Panc1 (cell line): ENCODE data around the gene NECTIN1. TPM values are rescaled to one million over a fixed set of nuclear protein-coding genes. Genes with fewer than 3 reads are reported as not detected.

Experiments
- ATAC-seq: fragments of 200-7000 bp; cut with Tn5 transposase; 2 replicates; pipeline ENCODE4 v1.9.1; 2020; ENCODE audit warnings: mild to moderate bottlenecking, moderate library complexity
- BruUV-seq: library from RNA; stranded (reverse); fragments of 400-500 nt; replicated peaks from 2 replicates; lab custom pipeline; 2021; lab: Mats Ljungman, UMichigan
- CTCF ChIA-PET: fragments of 300-600 bp; sonication (Branson Sonifier 250); formaldehyde crosslinking; loops from one replicate; lab custom pipeline; 2022; ENCODE audit warnings: antibody characterized with exemption; lab: Charles Lee
- POLR2A ChIA-PET: fragments of 300-600 bp; sonication (Branson Sonifier 250); formaldehyde crosslinking; loops from one replicate; lab custom pipeline; 2022; ENCODE audit warnings: antibody characterized with exemption; lab: Charles Lee
- DNase-seq: peaks from one replicate; pipeline ENCODE4 v3.0.0-alpha.2; 2010; ENCODE audit warnings: low read depth, low spot score
- H3K27ac ChIP-seq: 2 replicates; pipeline ENCODE4 v1.5.1; 2011; ENCODE audit warnings: mild to moderate bottlenecking, low read length, inconsistent platforms
- H3K27me3 ChIP-seq: fragments of 200-500 bp; sonication (Bioruptor generic); 2 replicates; pipeline ENCODE4 v1.6.0; 2014; ENCODE audit warnings: low read length, inconsistent platforms; ENCODE audit not compliant: control insufficient read depth, insufficient read depth
- H3K36me3 ChIP-seq: fragments of 200-500 bp; sonication (Bioruptor generic); 2 replicates; pipeline ENCODE4 v1.5.1; 2014; ENCODE audit warnings: inconsistent platforms, mild to moderate bottlenecking, low read length, moderate library complexity; ENCODE audit not compliant: control insufficient read depth, insufficient read depth
- H3K4me1 ChIP-seq: 2 replicates; pipeline ENCODE4 v1.5.1; 2011; ENCODE audit warnings: inconsistent platforms, mild to moderate bottlenecking, low read length, moderate library complexity; ENCODE audit not compliant: control insufficient read depth, insufficient read depth
- H3K4me3 ChIP-seq, 2 experiments: 2 replicates each; pipeline ENCODE4 v1.5.1; 2011 to 2012; ENCODE audit warnings: low read depth in 2 of 2, low read length in 2 of 2, mild to moderate bottlenecking in 2 of 2, inconsistent platforms in 1 of 2, moderate library complexity in 1 of 2
- H3K9me3 ChIP-seq: fragments of 200-500 bp; sonication (Bioruptor generic); 2 replicates; pipeline ENCODE4 v1.5.1; 2014; ENCODE audit warnings: low read depth, mild to moderate bottlenecking, inconsistent platforms, low read length, moderate library complexity; ENCODE audit not compliant: control insufficient read depth, insufficient read depth
- POLR2AphosphoS5 ChIP-seq: IDR thresholded peaks from 2 replicates; pipeline ENCODE4 v1.6.1; 2012; ENCODE audit warnings: mild to moderate bottlenecking, low read depth, low read length, moderate library complexity
- SIN3A ChIP-seq: IDR thresholded peaks from 2 replicates; pipeline ENCODE4 v1.6.1; 2012; ENCODE audit warnings: low read depth, mild to moderate bottlenecking, low read length, moderate library complexity, borderline replicate concordance; ENCODE audit not compliant: insufficient read depth
- TCF7L2 ChIP-seq: IDR thresholded peaks from 2 replicates; pipeline ENCODE4 v1.6.1; 2011; ENCODE audit warnings: mild to moderate bottlenecking, low read depth, low read length, inconsistent platforms
- in situ Hi-C: cut with HindIII; loops from 2 replicates; pipeline ENCODE4 v1.10.0; 2016; ENCODE audit warnings: low sequenced_read_pairs, low pct_unique_long_range_greater_than_20kb
- intact Hi-C: fragments of 100-400 bp; cut with micrococcal nuclease; formaldehyde crosslinking; loops from one replicate; pipeline ENCODE4 v1.10.0; 2022; ENCODE audit not compliant: unreplicated experiment
- total RNA-seq: library from RNA; stranded (reverse); gene quantifications from one replicate; pipeline ENCODE4 v1.2.1, GENCODE V29; 2021; ENCODE audit not compliant: unreplicated experiment
- TF ChIP-seq, protein P1 (sequence below): fragments of 450-650 bp; IDR thresholded peaks from 2 replicates; pipeline ENCODE4 v1.5.1; 2017; ENCODE audit warnings: mild to moderate bottlenecking
- TF ChIP-seq, protein P2 (sequence below), 2 experiments: IDR thresholded peaks; 2 replicates each; pipeline ENCODE4 v1.6.1; 2011 to 2012; ENCODE audit warnings: low read depth in 2 of 2, control low read depth in 1 of 2, low read length in 1 of 2, mild to moderate bottlenecking in 1 of 2, moderate library complexity in 1 of 2; ENCODE audit not compliant: insufficient read depth in 1 of 2

NECTIN1 gene
- total RNA-seq, 1 experiment from 2014 or later: 14.6 TPM

DNA sequence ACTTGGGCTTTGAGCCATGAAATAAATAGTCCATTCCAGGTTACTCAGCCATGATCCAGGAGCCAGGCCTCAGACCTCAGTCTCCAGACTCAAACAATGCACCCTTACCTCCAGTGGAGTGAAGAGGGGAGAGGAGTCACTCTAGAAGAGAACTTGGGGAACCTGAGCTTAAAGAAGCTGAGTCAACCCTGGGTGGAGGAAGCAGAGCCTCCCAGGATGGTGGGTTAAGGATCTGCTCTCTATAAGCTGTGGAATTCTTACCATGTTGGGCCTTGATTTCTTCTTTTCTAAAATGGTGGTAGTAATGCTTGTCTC is 113.2 kb downstream of the NECTIN1 start:
- no peaks in the 10 kb centered on the region for H3K4me1 ChIP-seq
- ChIA-PET CTCF (no interaction called here), POLR2A (no interaction called here)
- no TSS peak for BruUV-seq
- intact Hi-C loops (no loop called here), in situ Hi-C loops (loop anchor here (5.0 kb wide), 1 partner anchor 44 kb away; no protein-coding TSS in a partner anchor)
- TF ChIP-seq POLR2AphosphoS5 (no peak), TCF7L2 (no peak), SIN3A (no peak)
- TF ChIP-seq, protein P1, sequence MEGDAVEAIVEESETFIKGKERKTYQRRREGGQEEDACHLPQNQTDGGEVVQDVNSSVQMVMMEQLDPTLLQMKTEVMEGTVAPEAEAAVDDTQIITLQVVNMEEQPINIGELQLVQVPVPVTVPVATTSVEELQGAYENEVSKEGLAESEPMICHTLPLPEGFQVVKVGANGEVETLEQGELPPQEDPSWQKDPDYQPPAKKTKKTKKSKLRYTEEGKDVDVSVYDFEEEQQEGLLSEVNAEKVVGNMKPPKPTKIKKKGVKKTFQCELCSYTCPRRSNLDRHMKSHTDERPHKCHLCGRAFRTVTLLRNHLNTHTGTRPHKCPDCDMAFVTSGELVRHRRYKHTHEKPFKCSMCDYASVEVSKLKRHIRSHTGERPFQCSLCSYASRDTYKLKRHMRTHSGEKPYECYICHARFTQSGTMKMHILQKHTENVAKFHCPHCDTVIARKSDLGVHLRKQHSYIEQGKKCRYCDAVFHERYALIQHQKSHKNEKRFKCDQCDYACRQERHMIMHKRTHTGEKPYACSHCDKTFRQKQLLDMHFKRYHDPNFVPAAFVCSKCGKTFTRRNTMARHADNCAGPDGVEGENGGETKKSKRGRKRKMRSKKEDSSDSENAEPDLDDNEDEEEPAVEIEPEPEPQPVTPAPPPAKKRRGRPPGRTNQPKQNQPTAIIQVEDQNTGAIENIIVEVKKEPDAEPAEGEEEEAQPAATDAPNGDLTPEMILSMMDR: no peak
- TF ChIP-seq, protein P2, sequence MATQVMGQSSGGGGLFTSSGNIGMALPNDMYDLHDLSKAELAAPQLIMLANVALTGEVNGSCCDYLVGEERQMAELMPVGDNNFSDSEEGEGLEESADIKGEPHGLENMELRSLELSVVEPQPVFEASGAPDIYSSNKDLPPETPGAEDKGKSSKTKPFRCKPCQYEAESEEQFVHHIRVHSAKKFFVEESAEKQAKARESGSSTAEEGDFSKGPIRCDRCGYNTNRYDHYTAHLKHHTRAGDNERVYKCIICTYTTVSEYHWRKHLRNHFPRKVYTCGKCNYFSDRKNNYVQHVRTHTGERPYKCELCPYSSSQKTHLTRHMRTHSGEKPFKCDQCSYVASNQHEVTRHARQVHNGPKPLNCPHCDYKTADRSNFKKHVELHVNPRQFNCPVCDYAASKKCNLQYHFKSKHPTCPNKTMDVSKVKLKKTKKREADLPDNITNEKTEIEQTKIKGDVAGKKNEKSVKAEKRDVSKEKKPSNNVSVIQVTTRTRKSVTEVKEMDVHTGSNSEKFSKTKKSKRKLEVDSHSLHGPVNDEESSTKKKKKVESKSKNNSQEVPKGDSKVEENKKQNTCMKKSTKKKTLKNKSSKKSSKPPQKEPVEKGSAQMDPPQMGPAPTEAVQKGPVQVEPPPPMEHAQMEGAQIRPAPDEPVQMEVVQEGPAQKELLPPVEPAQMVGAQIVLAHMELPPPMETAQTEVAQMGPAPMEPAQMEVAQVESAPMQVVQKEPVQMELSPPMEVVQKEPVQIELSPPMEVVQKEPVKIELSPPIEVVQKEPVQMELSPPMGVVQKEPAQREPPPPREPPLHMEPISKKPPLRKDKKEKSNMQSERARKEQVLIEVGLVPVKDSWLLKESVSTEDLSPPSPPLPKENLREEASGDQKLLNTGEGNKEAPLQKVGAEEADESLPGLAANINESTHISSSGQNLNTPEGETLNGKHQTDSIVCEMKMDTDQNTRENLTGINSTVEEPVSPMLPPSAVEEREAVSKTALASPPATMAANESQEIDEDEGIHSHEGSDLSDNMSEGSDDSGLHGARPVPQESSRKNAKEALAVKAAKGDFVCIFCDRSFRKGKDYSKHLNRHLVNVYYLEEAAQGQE (IDR thresholded peaks at IDR 0.05; ENCODE audit: insufficient read depth in 1 of 2, low read depth in 2 of 2, low read length in 1 of 2): no peak
- no peak overlapping the region for H3K27ac ChIP-seq
- ATAC-seq: peak; percentile 34
- H3K4me3 ChIP-seq: no peak overlapping the region
- no peaks in the 10 kb centered on the region for H3K27me3 ChIP-seq
- H3K36me3 ChIP-seq: no peaks in the 10 kb centered on the region
- H3K9me3 ChIP-seq: no peaks in the 10 kb centered on the region
- no peak for DNase-seq

DNA sequence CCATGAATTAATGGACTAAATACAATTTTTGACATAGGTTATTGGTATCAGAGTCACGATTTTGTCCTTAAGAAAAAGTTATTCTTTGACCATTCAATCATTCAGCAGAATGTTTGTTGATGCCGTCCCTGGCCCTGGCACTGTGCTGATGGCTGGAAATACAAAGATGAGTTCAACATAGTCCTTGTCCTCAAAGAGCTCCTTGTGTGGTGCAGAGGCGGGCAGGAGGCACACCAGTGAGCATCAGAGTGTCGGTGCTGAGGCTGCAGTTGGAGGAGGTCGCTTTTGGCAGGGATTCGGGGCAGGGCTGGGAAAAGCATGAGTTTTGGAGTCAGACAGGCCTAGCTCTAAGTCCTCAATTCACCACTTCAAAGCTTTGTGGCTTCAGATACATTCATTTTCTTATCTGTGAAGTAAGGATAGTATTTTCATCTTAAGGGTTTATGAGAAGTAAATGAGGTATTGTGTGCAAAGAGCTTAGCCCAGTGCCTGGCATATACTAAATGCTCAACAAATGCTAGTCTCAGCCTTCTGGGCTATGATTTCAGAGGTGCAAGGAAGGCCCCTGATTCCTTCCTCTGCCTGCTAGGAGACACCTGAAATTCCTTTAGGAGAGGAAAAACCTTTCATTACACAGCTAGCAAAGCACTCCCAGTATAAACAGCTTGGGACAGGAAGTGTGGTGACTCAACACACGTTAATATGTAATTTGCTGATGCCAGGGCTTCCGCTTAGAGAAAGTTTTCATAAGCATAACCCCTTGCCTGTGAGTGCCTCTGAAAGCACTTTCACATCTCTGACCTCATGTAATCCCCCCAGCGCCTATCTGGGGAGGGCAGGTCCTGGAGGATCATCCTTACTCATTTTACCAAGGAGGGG is 113.8 kb downstream of the NECTIN1 start:
- ChIA-PET CTCF (no interaction called here), POLR2A (interaction anchor here (0.6 kb wide), 1 partner anchor 220 kb away, joined by 4 read pairs; no protein-coding TSS in a partner anchor)
- BruUV-seq: no TSS peak
- no peaks in the 10 kb centered on the region for H3K9me3 ChIP-seq
- no peaks in the 10 kb centered on the region for H3K4me1 ChIP-seq
- H3K4me3 ChIP-seq: no peak overlapping the region
- no peaks in the 10 kb centered on the region for H3K27me3 ChIP-seq
- H3K36me3 ChIP-seq: no peaks in the 10 kb centered on the region
- ATAC-seq (peak; percentile 80), DNase-seq (peak; percentile 30)
- TF ChIP-seq, protein P1: no peak
- no peak for TF ChIP-seq TCF7L2
- H3K27ac ChIP-seq: no peak overlapping the region
- in situ Hi-C loops (loop anchor here (5.0 kb wide), 1 partner anchor 43 kb away; no protein-coding TSS in a partner anchor), intact Hi-C loops (no loop called here)
